Activated naive CD8-positive, alpha-beta T cell treated with anti-CD3 and anti-CD28 coated beads, Interleukin-2, amount 50 U/mL, for 24 hours (primary cell): ENCODE measurements around the gene PLEK.
"Not testable (repeated sequence)": the region's sequence is repeated elsewhere in the genome, so short reads cannot be mapped to it uniquely, and the experiment has no call there.

Experiments used
- ATAC-seq: fragments of 150-1000 bp; cut with Tn5 transposase; one replicate; pipeline ENCODE4 v1.10.0; 2021
- DNase-seq: peaks from one replicate; pipeline ENCODE4 v3.0.0; 2021
- H3K27ac Mint-ChIP-seq: one replicate; pipeline ENCODE4 v1.8.0; 2021; ENCODE audit warnings: mild to moderate bottlenecking, mixed read lengths
- H3K27me3 Mint-ChIP-seq: one replicate; pipeline ENCODE4 v1.8.0; 2021; ENCODE audit warnings: mixed read lengths
- H3K36me3 Mint-ChIP-seq: one replicate; pipeline ENCODE4 v1.8.0; 2021; ENCODE audit warnings: low read depth, mixed read lengths
- H3K4me1 Mint-ChIP-seq: one replicate; pipeline ENCODE4 v1.8.0; 2021; ENCODE audit warnings: mixed read lengths
- H3K4me3 Mint-ChIP-seq: one replicate; pipeline ENCODE4 v1.8.0; 2021; ENCODE audit warnings: mild to moderate bottlenecking, moderate library complexity, mixed read lengths
- H3K9me3 Mint-ChIP-seq: one replicate; pipeline ENCODE4 v1.8.0; 2021; ENCODE audit warnings: mixed read lengths

The PLEK gene

GRCh38 chr2:68341583-68341982 lies 23.5 kb upstream of the PLEK start:
- Mint-ChIP-seq H3K9me3 (no peaks in the 10 kb centered on the region), H3K4me1 (no peaks in the 10 kb centered on the region), H3K27ac (no peak overlapping the region), H3K36me3 (no peaks in the 10 kb centered on the region), H3K4me3 (no peak overlapping the region), H3K27me3 (peaks cover 34% of the 10 kb centered on the region)
- ATAC-seq, result no peak
- DNase-seq, result no peak

GRCh38 chr2:68342470-68342869 lies 22.6 kb upstream of the PLEK start:
- H3K4me1 Mint-ChIP-seq, result no peaks in the 10 kb centered on the region
- peaks cover 38% of the 10 kb centered on the region for H3K27me3 Mint-ChIP-seq
- H3K9me3 Mint-ChIP-seq, result no peaks in the 10 kb centered on the region
- H3K36me3 Mint-ChIP-seq, result no peaks in the 10 kb centered on the region
- DNase-seq (no peak), ATAC-seq (no peak)
- no peak overlapping the region for H3K27ac Mint-ChIP-seq
- H3K4me3 Mint-ChIP-seq, result no peak overlapping the region

GRCh38 chr2:68344031-68344430 lies 21.1 kb upstream of the PLEK start:
- Mint-ChIP-seq H3K4me3 (no peak overlapping the region), H3K27me3 (peaks cover 33% of the 10 kb centered on the region), H3K4me1 (no peaks in the 10 kb centered on the region), H3K27ac (no peak overlapping the region), H3K9me3 (no peaks in the 10 kb centered on the region), H3K36me3 (no peaks in the 10 kb centered on the region)
- no peak for DNase-seq
- no peak for ATAC-seq

- H3K36me3 Mint-ChIP-seq, result no peaks in the 10 kb centered on the region
- peaks cover 28% of the 10 kb centered on the region for H3K27me3 Mint-ChIP-seq
- no peaks in the 10 kb centered on the region for H3K4me1 Mint-ChIP-seq
- no peak for ATAC-seq
- no peak overlapping the region for H3K27ac Mint-ChIP-seq
- H3K9me3 Mint-ChIP-seq, result no peaks in the 10 kb centered on the region
- no peak overlapping the region for H3K4me3 Mint-ChIP-seq
- no peak for DNase-seq
These were observed 19.8 kb upstream of the PLEK start for GRCh38 chr2:68345129-68345875.

GRCh38 chr2:68349091-68349490 lies 16.0 kb upstream of the PLEK start:
- H3K36me3 Mint-ChIP-seq, H3K4me3 Mint-ChIP-seq, H3K27ac Mint-ChIP-seq, ATAC-seq, H3K4me1 Mint-ChIP-seq, H3K27me3 Mint-ChIP-seq, H3K9me3 Mint-ChIP-seq, DNase-seq: not testable (repeated sequence)

GRCh38 chr2:68351997-68352396 lies 13.1 kb upstream of the PLEK start:
- ATAC-seq (no peak), DNase-seq (no peak)
- Mint-ChIP-seq H3K4me1 (no peaks in the 10 kb centered on the region), H3K4me3 (no peak overlapping the region), H3K27ac (no peak overlapping the region), H3K36me3 (no peaks in the 10 kb centered on the region), H3K27me3 (peaks cover 3% of the 10 kb centered on the region), H3K9me3 (no peaks in the 10 kb centered on the region)

- H3K36me3 Mint-ChIP-seq, result no peaks in the 10 kb centered on the region
- ATAC-seq (no peak), DNase-seq (no peak)
- H3K4me3 Mint-ChIP-seq, result no peak overlapping the region
- H3K27ac Mint-ChIP-seq, result no peak overlapping the region
- H3K4me1 Mint-ChIP-seq, result no peaks in the 10 kb centered on the region
- H3K9me3 Mint-ChIP-seq, result no peaks in the 10 kb centered on the region
- H3K27me3 Mint-ChIP-seq, result no peaks in the 10 kb centered on the region
These were observed 12.3 kb upstream of the PLEK start for GRCh38 chr2:68352651-68353391.

GRCh38 chr2:68356599-68357239 lies 8.4 kb upstream of the PLEK start:
- H3K27me3 Mint-ChIP-seq, result peaks cover 1% of the 10 kb centered on the region
- H3K36me3 Mint-ChIP-seq, result no peaks in the 10 kb centered on the region
- DNase-seq, result no peak
- peaks cover under 1% of the 10 kb centered on the region for H3K4me1 Mint-ChIP-seq
- no peak overlapping the region for H3K4me3 Mint-ChIP-seq
- no peak overlapping the region for H3K27ac Mint-ChIP-seq
- ATAC-seq, result no peak
- H3K9me3 Mint-ChIP-seq, result no peaks in the 10 kb centered on the region

GRCh38 chr2:68357605-68358337 lies 7.3 kb upstream of the PLEK start:
- Mint-ChIP-seq H3K27ac (no peak overlapping the region), H3K4me1 (peaks cover 11% of the 10 kb centered on the region), H3K4me3 (no peak overlapping the region), H3K9me3 (no peaks in the 10 kb centered on the region), H3K36me3 (no peaks in the 10 kb centered on the region), H3K27me3 (peaks cover 4% of the 10 kb centered on the region)
- no peak for DNase-seq
- no peak for ATAC-seq

GRCh38 chr2:68359889-68360288 lies 5.2 kb upstream of the PLEK start:
- H3K27ac Mint-ChIP-seq, result no peak overlapping the region
- ATAC-seq, result no peak
- H3K4me1 Mint-ChIP-seq, result peaks cover 32% of the 10 kb centered on the region
- H3K4me3 Mint-ChIP-seq, result no peak overlapping the region
- H3K36me3 Mint-ChIP-seq, result no peaks in the 10 kb centered on the region
- DNase-seq, result no peak
- no peaks in the 10 kb centered on the region for H3K9me3 Mint-ChIP-seq
- peaks cover 4% of the 10 kb centered on the region for H3K27me3 Mint-ChIP-seq

GRCh38 chr2:68362069-68362468 lies 3.0 kb upstream of the PLEK start:
- Mint-ChIP-seq H3K27ac (peak overlapping the region; percentile 75), H3K27me3 (peaks cover 4% of the 10 kb centered on the region)

GRCh38 chr2:68362749-68363148 lies 2.3 kb upstream of the PLEK start:
- no peaks in the 10 kb centered on the region for H3K9me3 Mint-ChIP-seq

More at GRCh38 chr2:68362069-68362468, 3.0 kb upstream of the PLEK start:
- H3K4me3 Mint-ChIP-seq, result peak overlapping the region; percentile 69
- H3K9me3 Mint-ChIP-seq, result no peaks in the 10 kb centered on the region
- peak; percentile 84 for DNase-seq
- no peaks in the 10 kb centered on the region for H3K36me3 Mint-ChIP-seq
- ATAC-seq, result peak; percentile 71
- peaks cover 41% of the 10 kb centered on the region for H3K4me1 Mint-ChIP-seq

GRCh38 chr2:68363721-68364120 lies 1.4 kb upstream of the PLEK start:
- Mint-ChIP-seq H3K27ac (no peak overlapping the region), H3K36me3 (no peaks in the 10 kb centered on the region), H3K4me1 (peaks cover 41% of the 10 kb centered on the region), H3K27me3 (peaks cover 4% of the 10 kb centered on the region), H3K4me3 (no peak overlapping the region), H3K9me3 (no peaks in the 10 kb centered on the region)
- DNase-seq (no peak), ATAC-seq (no peak)

More at GRCh38 chr2:68362749-68363148, 2.3 kb upstream of the PLEK start:
- peaks cover 4% of the 10 kb centered on the region for H3K27me3 Mint-ChIP-seq
- no peak for DNase-seq
- peak overlapping the region; percentile 75 for H3K27ac Mint-ChIP-seq
- no peak overlapping the region for H3K4me3 Mint-ChIP-seq
- H3K4me1 Mint-ChIP-seq, result peaks cover 41% of the 10 kb centered on the region
- H3K36me3 Mint-ChIP-seq, result no peaks in the 10 kb centered on the region
- no peak for ATAC-seq

GRCh38 chr2:68366083-68366560 lies 1.0 kb downstream of the PLEK start:
- no peaks in the 10 kb centered on the region for H3K9me3 Mint-ChIP-seq
- ATAC-seq, result no peak
- H3K27me3 Mint-ChIP-seq, result peaks cover 2% of the 10 kb centered on the region
- H3K4me1 Mint-ChIP-seq, result peaks cover 44% of the 10 kb centered on the region
- H3K4me3 Mint-ChIP-seq, result peak overlapping the region; percentile 72
- peaks cover 3% of the 10 kb centered on the region for H3K36me3 Mint-ChIP-seq
- no peak for DNase-seq
- peak overlapping the region; percentile 54 for H3K27ac Mint-ChIP-seq
